Measurements from ENCODE around the gene MTCL1. TPM values are rescaled to one million over a fixed set of nuclear protein-coding genes. Genes with fewer than 3 reads are reported as not detected.

MTCL1 gene
- polyA plus RNA-seq, 1 experiment = 29.8 TPM

DNA sequence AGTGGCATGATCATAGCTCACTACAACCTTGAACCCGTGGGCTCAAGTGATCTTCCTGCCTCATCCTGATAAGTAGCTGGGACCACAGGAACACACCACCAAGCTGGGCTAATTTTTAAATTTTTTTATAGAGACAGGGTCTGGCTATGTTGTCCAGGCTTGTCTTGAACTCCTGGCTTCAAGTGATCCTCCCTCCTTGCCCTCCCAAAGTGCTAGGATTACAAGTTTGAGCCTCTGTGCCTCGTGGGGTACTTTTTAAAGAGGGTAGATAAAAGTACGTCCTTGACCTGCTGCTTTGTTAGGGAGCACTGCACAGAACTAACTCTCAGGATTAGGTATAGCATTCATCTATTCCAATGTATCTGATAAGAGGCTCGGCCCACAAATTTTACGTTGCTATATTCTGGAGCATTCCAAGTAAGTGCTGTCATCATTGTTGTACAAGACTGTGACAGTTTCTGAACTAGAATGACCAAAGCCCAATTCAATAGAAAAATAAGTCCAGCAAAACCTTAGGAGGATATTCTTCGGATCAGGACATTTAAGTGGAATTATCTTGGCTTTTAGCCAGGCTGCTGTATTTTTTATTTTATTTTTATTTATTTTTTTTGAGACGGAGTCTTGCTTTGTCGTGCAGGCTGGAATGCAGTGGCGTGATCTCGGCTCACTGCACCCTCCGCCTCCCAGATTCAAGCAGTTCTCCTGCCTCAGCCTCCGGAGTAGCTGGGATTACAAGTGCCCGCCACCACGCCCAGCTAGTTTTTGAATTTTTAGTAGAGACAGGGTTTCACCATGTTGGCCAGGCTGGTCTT is 4.1 kb downstream of the MTCL1 start:
- TF ChIP-seq, protein P1, sequence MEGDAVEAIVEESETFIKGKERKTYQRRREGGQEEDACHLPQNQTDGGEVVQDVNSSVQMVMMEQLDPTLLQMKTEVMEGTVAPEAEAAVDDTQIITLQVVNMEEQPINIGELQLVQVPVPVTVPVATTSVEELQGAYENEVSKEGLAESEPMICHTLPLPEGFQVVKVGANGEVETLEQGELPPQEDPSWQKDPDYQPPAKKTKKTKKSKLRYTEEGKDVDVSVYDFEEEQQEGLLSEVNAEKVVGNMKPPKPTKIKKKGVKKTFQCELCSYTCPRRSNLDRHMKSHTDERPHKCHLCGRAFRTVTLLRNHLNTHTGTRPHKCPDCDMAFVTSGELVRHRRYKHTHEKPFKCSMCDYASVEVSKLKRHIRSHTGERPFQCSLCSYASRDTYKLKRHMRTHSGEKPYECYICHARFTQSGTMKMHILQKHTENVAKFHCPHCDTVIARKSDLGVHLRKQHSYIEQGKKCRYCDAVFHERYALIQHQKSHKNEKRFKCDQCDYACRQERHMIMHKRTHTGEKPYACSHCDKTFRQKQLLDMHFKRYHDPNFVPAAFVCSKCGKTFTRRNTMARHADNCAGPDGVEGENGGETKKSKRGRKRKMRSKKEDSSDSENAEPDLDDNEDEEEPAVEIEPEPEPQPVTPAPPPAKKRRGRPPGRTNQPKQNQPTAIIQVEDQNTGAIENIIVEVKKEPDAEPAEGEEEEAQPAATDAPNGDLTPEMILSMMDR (IDR thresholded peaks at IDR 0.05; ENCODE audit: insufficient read depth, low read depth, low read length) = no peak
- Histone ChIP-seq H3K4me3 (ENCODE audit: low read depth, low read length) (no peak overlapping the region), H3K27me3 (ENCODE audit: control insufficient read depth, insufficient read depth, low read length) (no peaks in the 10 kb centered on the region), H3K36me3 (ENCODE audit: control insufficient read depth, insufficient read depth, low read length) (peaks cover 8% of the 10 kb centered on the region)
- no peak for DNase-seq (ENCODE audit: low read depth)
- ChIA-PET POLR2A (no interaction called here), CTCF (interaction anchor here (0.7 kb wide), 1 partner anchor 16 kb away, joined by 3 read pairs; no protein-coding TSS in a partner anchor)

- H3K27me3 ChIP-seq (ENCODE audit: control insufficient read depth, insufficient read depth, low read length) = no peaks in the 10 kb centered on the region
- ChIA-PET POLR2A (interaction anchor here (0.6 kb wide), 1 partner anchor 336 kb away, joined by 3 read pairs; no protein-coding TSS in a partner anchor), CTCF (no interaction called here)
- no peak overlapping the region for H3K4me3 ChIP-seq (ENCODE audit: low read depth, low read length)
- peaks cover 6% of the 10 kb centered on the region for H3K36me3 ChIP-seq (ENCODE audit: control insufficient read depth, insufficient read depth, low read length)
- TF ChIP-seq, protein P1 (IDR thresholded peaks at IDR 0.05; ENCODE audit: insufficient read depth, low read depth, low read length) = no peak
- DNase-seq (ENCODE audit: low read depth) = no peak
These were observed 6.4 kb downstream of the MTCL1 start for GRCh38 chr18:8711736-8712135.

GRCh38 chr18:8713691-8714090 is 8.3 kb downstream of the MTCL1 start:
- POLR2A ChIA-PET = no interaction called here
- CTCF ChIA-PET = interaction anchor here (1.0 kb wide), 1 partner anchor 26 kb away, joined by 3 read pairs; no protein-coding TSS in a partner anchor
- DNase-seq (ENCODE audit: low read depth) = no peak
- H3K27me3 ChIP-seq (ENCODE audit: control insufficient read depth, insufficient read depth, low read length) = no peaks in the 10 kb centered on the region
- H3K36me3 ChIP-seq (ENCODE audit: control insufficient read depth, insufficient read depth, low read length) = peaks cover 11% of the 10 kb centered on the region
- TF ChIP-seq, protein P1 (IDR thresholded peaks at IDR 0.05; ENCODE audit: insufficient read depth, low read depth, low read length) = no peak
- no peak overlapping the region for H3K4me3 ChIP-seq (ENCODE audit: low read depth, low read length)

GRCh38 chr18:8715599-8715998 is 10.2 kb downstream of the MTCL1 start:
- ChIA-PET CTCF (no interaction called here), POLR2A (no interaction called here)
- H3K4me3 ChIP-seq (ENCODE audit: low read depth, low read length) = no peak overlapping the region
- H3K27me3 ChIP-seq (ENCODE audit: control insufficient read depth, insufficient read depth, low read length) = no peaks in the 10 kb centered on the region
- DNase-seq (ENCODE audit: low read depth) = no peak
- H3K36me3 ChIP-seq (ENCODE audit: control insufficient read depth, insufficient read depth, low read length) = peaks cover 15% of the 10 kb centered on the region
- TF ChIP-seq, protein P1 (IDR thresholded peaks at IDR 0.05; ENCODE audit: insufficient read depth, low read depth, low read length) = no peak

DNA sequence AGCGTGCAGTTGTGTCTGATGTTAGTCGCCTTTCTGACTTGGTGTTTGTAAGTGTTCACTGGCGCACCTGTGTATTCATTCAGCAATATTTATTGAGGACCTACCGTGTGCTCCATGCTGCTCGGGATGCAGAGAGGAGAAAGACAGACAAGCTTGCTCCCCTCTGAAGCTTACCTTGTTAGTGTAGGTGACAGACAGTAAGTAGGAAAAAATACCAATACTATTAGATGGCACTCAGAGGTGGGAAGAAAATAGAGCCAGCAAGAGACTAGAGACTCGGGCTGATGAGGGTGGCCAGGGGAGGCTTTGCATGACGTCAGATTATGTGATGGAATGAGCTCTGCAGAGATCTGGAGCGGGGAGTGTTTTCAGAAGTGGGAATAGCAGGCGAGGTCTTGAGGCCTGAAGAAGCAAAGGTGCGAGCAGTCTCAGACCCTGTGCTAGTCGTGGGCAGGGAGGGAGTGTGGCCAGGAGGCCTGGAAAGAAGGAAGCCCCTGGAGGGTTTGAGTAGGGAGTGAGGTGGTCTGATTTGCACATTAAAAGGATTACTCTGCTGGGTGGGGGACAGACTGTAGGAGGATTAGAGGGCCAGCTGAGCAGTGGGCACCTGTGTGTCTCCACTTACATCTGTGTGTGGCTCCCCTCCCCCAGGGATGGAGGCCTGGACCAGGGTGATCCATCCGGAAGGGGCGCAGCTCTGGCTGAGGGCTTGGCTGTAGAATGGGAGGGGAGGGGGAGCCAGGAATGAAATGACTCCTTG is 11.8 kb downstream of the MTCL1 start:
- no peak for DNase-seq (ENCODE audit: low read depth)
- no peaks in the 10 kb centered on the region for H3K27me3 ChIP-seq (ENCODE audit: control insufficient read depth, insufficient read depth, low read length)
- ChIA-PET CTCF (no interaction called here), POLR2A (no interaction called here)
- TF ChIP-seq, protein P1 (IDR thresholded peaks at IDR 0.05; ENCODE audit: insufficient read depth, low read depth, low read length) = no peak
- H3K4me3 ChIP-seq (ENCODE audit: low read depth, low read length) = no peak overlapping the region
- peaks cover 26% of the 10 kb centered on the region for H3K36me3 ChIP-seq (ENCODE audit: control insufficient read depth, insufficient read depth, low read length)

Measured in BJ (cell line).